Measurements from ENCODE around the gene SLC46A2. TPM values are rescaled to one million over a fixed set of nuclear protein-coding genes. Genes with fewer than 3 reads are reported as not detected.

SLC46A2 gene
- polyA plus RNA-seq, 1 donor (not counting 4 experiments of a cell fraction or from before 2014, with no cell fraction given) = not detected

DNA sequence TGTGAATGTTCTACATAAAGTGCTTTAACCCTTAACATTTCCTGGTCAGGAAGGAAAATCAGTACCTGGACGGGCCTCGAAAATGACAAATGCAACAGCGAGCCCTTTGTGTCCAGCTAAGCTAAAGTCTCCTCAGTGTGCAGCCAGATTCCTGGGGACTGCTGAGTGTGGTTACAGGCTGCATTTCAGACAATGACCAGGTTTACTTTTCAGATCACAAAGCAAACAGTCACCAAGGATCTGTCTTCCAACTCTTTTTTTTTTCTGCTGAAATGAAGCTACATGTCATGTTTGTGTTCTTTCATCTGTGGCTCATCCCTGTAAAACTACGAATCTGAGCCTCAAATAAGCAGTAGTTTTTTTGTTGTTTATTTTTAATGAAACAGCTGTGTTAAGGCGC, 20.8 kb downstream of the SLC46A2 start:
- no peaks in the 10 kb centered on the region for H4K20me1 ChIP-seq (ENCODE audit: control insufficient read depth, extremely low read depth, insufficient read depth, low read length)
- H2AFZ ChIP-seq (ENCODE audit: control insufficient read depth, low read length) = no peak overlapping the region
- no peaks in the 10 kb centered on the region for H3K9me3 ChIP-seq (ENCODE audit: control insufficient read depth, low read depth, low read length)
- no peak for FAIRE-seq
- peaks cover 6% of the 10 kb centered on the region for H3K4me1 ChIP-seq (ENCODE audit: control insufficient read depth, extremely low read depth, insufficient read depth, low read length)
- H3K9me1 ChIP-seq (ENCODE audit: control insufficient read depth, extremely low read depth, insufficient read depth, low read length) = no peaks in the 10 kb centered on the region
- H3K4me2 ChIP-seq (ENCODE audit: control insufficient read depth, extremely low read depth, insufficient read depth, low read depth, low read length) = no peak overlapping the region
- no peak for TF ChIP-seq EZH2 (IDR thresholded peaks at IDR 0.05; ENCODE audit: low read length)
- dilution Hi-C loops (cut with MboI; ENCODE audit: extremely low pct_ligation_motif_present, low sequenced_read_pairs) = no loop called here
- H3K27ac ChIP-seq (ENCODE audit: control insufficient read depth, insufficient read depth, low read length) = no peak overlapping the region
- no peak overlapping the region for H3K9ac ChIP-seq (ENCODE audit: control insufficient read depth, extremely low read depth, insufficient read depth, low read length)
- no peaks in the 10 kb centered on the region for H3K79me2 ChIP-seq (ENCODE audit: control insufficient read depth, insufficient read depth, low read length)
- peaks cover 0 to 4% of the 10 kb centered on the region in 2 experiments for H3K36me3 ChIP-seq (ENCODE audit: control insufficient read depth in 2 of 2, extremely low read depth in 1 of 2, insufficient read depth in 2 of 2, low read length in 2 of 2)
- no peak for DNase-seq (ENCODE audit: low read depth, low spot score)
- H3K4me3 ChIP-seq (ENCODE audit: control insufficient read depth in 2 of 3, extremely low read depth in 1 of 3, insufficient read depth in 2 of 3, low read depth in 1 of 3, low read length in 3 of 3) = no peak overlapping the region
- no peaks in the 10 kb centered on the region for H3K27me3 ChIP-seq (ENCODE audit: control insufficient read depth, extremely low read depth, insufficient read depth, low read length)

DNA sequence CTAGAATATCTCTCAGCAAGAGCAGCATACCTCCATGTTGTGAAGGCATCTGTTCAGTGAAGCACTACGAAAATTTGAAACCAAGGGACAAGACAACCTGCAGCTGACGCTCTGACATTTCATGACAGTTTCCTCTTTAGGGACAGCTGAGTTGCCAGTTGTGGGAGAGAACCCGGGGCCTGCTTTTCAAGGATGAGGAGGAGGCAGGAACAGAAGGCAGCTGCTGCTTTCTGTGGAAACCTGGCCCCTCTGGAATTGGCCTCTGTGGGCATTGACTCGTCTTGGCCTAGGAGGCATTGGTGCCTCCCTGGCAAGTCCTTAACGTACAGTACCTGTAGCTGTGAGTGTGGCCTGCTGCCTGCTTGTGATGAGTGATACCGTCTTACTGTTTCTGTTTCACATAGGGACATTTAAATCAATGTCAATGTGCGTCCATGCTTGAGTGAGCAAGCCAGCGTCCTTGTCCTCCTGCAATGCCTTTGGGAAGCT, 21.6 kb downstream of the SLC46A2 start:
- Histone ChIP-seq H4K20me1 (ENCODE audit: control insufficient read depth, extremely low read depth, insufficient read depth, low read length) (no peaks in the 10 kb centered on the region), H3K27ac (ENCODE audit: control insufficient read depth, insufficient read depth, low read length) (no peak overlapping the region), H3K4me1 (ENCODE audit: control insufficient read depth, extremely low read depth, insufficient read depth, low read length) (peaks cover 6% of the 10 kb centered on the region), H3K4me3 (ENCODE audit: control insufficient read depth in 2 of 3, extremely low read depth in 1 of 3, insufficient read depth in 2 of 3, low read depth in 1 of 3, low read length in 3 of 3) (no peak overlapping the region), H3K4me2 (ENCODE audit: control insufficient read depth, extremely low read depth, insufficient read depth, low read depth, low read length) (no peak overlapping the region), H3K79me2 (ENCODE audit: control insufficient read depth, insufficient read depth, low read length) (no peaks in the 10 kb centered on the region), H3K36me3 (ENCODE audit: control insufficient read depth in 2 of 2, extremely low read depth in 1 of 2, insufficient read depth in 2 of 2, low read length in 2 of 2) (peaks cover 0 to 5% of the 10 kb centered on the region in 2 experiments), H3K9ac (ENCODE audit: control insufficient read depth, extremely low read depth, insufficient read depth, low read length) (no peak overlapping the region), H3K9me1 (ENCODE audit: control insufficient read depth, extremely low read depth, insufficient read depth, low read length) (no peaks in the 10 kb centered on the region), H3K27me3 (ENCODE audit: control insufficient read depth, extremely low read depth, insufficient read depth, low read length) (no peaks in the 10 kb centered on the region), H3K9me3 (ENCODE audit: control insufficient read depth, low read depth, low read length) (no peaks in the 10 kb centered on the region), H2AFZ (ENCODE audit: control insufficient read depth, low read length) (no peak overlapping the region)
- no peak for DNase-seq (ENCODE audit: low read depth, low spot score)
- no peak for FAIRE-seq
- TF ChIP-seq EZH2 (IDR thresholded peaks at IDR 0.05; ENCODE audit: low read length) = no peak
- dilution Hi-C loops (cut with MboI; ENCODE audit: extremely low pct_ligation_motif_present, low sequenced_read_pairs) = no loop called here

- H3K9ac ChIP-seq (ENCODE audit: control insufficient read depth, extremely low read depth, insufficient read depth, low read length) = no peak overlapping the region
- no peak overlapping the region for H2AFZ ChIP-seq (ENCODE audit: control insufficient read depth, low read length)
- H3K4me3 ChIP-seq (ENCODE audit: control insufficient read depth in 2 of 3, extremely low read depth in 1 of 3, insufficient read depth in 2 of 3, low read depth in 1 of 3, low read length in 3 of 3) = no peak overlapping the region
- no peaks in the 10 kb centered on the region for H3K27me3 ChIP-seq (ENCODE audit: control insufficient read depth, extremely low read depth, insufficient read depth, low read length)
- no peaks in the 10 kb centered on the region for H3K79me2 ChIP-seq (ENCODE audit: control insufficient read depth, insufficient read depth, low read length)
- H3K36me3 ChIP-seq (ENCODE audit: control insufficient read depth in 2 of 2, extremely low read depth in 1 of 2, insufficient read depth in 2 of 2, low read length in 2 of 2) = peaks cover 0 to 5% of the 10 kb centered on the region in 2 experiments
- DNase-seq (ENCODE audit: low read depth, low spot score) (no peak), FAIRE-seq (no peak)
- no peak overlapping the region for H3K4me2 ChIP-seq (ENCODE audit: control insufficient read depth, extremely low read depth, insufficient read depth, low read depth, low read length)
- dilution Hi-C loops (cut with MboI; ENCODE audit: extremely low pct_ligation_motif_present, low sequenced_read_pairs) = no loop called here
- H3K9me3 ChIP-seq (ENCODE audit: control insufficient read depth, low read depth, low read length) = no peaks in the 10 kb centered on the region
- no peaks in the 10 kb centered on the region for H4K20me1 ChIP-seq (ENCODE audit: control insufficient read depth, extremely low read depth, insufficient read depth, low read length)
- peak overlapping the region; percentile 52 for H3K27ac ChIP-seq (ENCODE audit: control insufficient read depth, insufficient read depth, low read length)
- H3K4me1 ChIP-seq (ENCODE audit: control insufficient read depth, extremely low read depth, insufficient read depth, low read length) = peaks cover 6% of the 10 kb centered on the region
- H3K9me1 ChIP-seq (ENCODE audit: control insufficient read depth, extremely low read depth, insufficient read depth, low read length) = no peaks in the 10 kb centered on the region
- TF ChIP-seq, protein P1, sequence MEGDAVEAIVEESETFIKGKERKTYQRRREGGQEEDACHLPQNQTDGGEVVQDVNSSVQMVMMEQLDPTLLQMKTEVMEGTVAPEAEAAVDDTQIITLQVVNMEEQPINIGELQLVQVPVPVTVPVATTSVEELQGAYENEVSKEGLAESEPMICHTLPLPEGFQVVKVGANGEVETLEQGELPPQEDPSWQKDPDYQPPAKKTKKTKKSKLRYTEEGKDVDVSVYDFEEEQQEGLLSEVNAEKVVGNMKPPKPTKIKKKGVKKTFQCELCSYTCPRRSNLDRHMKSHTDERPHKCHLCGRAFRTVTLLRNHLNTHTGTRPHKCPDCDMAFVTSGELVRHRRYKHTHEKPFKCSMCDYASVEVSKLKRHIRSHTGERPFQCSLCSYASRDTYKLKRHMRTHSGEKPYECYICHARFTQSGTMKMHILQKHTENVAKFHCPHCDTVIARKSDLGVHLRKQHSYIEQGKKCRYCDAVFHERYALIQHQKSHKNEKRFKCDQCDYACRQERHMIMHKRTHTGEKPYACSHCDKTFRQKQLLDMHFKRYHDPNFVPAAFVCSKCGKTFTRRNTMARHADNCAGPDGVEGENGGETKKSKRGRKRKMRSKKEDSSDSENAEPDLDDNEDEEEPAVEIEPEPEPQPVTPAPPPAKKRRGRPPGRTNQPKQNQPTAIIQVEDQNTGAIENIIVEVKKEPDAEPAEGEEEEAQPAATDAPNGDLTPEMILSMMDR (optimal IDR thresholded peaks at IDR 0.05 in 1 of 3, IDR thresholded peaks at IDR 0.05 in 1 of 3, conservative IDR thresholded peaks at IDR 0.05 in 1 of 3; ENCODE audit: extremely low read depth in 1 of 3, insufficient read depth in 2 of 3, low read length in 3 of 3) = no peak
- no peak for TF ChIP-seq EZH2 (IDR thresholded peaks at IDR 0.05; ENCODE audit: low read length)
Observed at GRCh38 chr9:112868461-112868860, 22.2 kb downstream of the SLC46A2 start.

Measured in keratinocyte (primary cell).